GM18511 (cell line): ENCODE measurements around the gene MAG.
"Not testable (repeated sequence)": the region's sequence is repeated elsewhere in the genome, so short reads cannot be mapped to it uniquely, and the experiment has no call there.

Experiments used
- ATAC-seq: cut with Tn5 transposase; IDR thresholded peaks from one replicate; pipeline ENCODE4 v1.9.1; 2021; ENCODE audit warnings: mild to moderate bottlenecking, moderate library complexity; ENCODE audit not compliant: unreplicated experiment

The MAG gene

DNA sequence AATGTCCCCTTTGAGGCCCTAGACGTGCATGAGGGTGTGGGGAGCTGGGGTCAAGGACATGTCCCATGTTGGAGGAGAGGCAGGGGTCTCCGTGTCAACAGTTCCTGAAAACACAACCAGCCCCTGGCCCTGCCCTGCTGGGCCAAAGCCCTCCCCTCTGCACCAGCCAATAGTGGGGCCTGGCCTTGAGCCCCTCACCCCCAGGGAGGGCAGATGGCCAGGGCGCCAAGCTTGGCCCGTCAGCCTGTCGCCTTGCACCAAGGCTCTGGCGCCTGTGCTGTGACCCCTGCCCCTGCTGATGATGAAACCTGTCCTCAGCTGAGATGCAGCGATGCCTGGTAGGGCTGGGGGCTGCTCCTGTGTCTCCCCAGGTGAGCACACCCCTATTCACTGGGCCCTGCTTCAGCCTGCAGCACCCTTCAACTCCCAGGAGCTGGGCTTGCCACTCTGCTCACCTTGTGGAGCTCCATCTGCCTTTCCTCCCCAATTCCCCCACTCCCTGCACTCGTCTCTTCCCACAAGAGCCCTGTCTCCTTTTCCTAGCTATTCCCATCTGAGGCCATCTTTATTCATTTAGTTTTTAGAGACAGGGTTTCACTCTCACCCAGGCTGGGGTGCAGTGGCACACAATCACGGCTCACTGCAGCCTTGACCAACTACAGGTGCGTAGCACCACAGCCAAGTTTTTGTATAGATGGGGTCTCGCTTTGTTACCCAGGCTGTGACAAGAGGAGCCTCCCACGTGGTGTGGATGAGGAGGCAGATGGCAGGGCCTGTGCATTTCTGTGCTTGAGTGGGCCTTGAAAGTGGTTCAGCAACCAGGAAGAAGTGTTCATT, 11.8 kb upstream of the MAG start:
- no peak for ATAC-seq

DNA sequence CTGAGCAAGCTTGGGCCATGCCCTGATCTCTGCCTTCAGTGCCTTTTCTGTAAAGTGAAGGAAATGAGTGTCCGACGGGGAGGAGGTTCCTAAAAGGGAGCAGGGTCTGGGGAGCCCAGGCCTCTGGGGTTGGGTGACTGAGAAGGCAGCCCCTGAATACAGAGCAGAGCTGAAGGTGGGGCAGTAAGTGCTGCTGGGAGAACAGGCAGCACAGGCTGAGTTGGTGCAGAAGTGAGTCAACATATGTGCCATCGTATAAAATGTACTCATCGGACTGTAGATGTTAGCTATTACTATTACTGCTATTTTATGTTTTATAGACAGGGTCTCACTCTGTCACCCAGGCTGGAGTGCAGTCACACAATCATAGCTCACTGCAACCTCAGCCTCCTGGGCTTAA, 10.7 kb upstream of the MAG start:
- no peak for ATAC-seq

DNA sequence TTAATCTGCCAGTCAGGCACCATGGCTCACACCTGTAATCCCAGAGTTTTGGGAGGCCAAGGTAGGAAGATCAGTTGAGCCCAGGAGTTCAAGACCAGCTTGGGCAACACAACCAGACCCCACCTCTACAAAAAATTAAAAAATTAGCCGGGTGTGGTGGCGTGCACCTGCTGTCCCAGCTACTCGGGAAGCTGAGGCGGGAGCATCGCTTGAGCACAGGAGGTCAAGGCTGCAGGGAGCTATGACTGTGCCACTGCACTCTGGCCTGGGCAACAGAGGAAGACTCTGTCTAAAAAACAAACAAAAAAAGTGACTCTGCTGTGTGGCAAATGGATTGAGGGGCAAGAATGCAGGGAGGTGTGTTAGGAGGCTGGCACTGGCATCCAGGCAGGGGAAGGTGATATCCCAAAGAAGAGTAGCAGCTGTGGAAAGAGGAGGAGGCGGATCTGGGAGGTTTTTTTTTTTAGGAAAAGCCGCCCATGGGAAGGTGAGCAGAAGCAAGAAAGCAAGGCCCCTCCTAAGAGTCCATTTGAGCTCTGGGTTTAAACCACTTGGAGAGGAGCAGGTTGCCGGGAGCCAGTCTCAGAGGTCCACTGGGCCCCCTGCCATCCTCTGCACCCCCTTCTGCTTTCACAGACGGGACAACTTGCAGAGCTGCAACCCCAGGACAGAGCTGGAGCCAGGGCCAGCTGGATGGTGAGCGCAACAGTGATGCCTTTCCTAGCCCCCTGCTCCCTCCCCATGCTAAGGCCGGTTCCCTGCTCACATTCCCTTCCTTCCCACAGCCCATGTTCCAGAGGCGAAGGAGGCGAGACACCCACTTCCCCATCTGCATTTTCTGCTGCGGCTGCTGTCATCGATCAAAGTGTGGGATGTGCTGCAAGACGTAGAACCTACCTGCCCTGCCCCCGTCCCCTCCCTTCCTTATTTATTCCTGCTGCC, 7.5 kb upstream of the MAG start:
- ATAC-seq, result no peak

DNA sequence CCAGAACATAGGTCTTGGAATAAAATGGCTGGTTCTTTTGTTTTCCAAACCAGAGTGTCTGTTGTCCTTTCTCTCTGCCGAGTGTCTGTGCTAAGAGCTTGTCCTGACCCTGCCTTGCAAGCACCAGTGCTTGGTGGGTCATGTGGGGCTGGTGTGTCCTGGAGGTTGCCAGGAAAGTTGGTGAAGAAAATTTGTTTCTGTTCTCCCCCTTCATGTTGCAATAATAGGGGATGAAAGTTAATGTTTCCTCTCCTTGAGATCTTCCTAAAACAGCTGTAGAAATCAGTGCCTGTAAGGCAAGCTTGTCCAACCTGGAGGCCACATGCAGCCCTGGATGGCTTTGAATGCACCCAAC, 6.9 kb upstream of the MAG start:
- ATAC-seq, result no peak

DNA sequence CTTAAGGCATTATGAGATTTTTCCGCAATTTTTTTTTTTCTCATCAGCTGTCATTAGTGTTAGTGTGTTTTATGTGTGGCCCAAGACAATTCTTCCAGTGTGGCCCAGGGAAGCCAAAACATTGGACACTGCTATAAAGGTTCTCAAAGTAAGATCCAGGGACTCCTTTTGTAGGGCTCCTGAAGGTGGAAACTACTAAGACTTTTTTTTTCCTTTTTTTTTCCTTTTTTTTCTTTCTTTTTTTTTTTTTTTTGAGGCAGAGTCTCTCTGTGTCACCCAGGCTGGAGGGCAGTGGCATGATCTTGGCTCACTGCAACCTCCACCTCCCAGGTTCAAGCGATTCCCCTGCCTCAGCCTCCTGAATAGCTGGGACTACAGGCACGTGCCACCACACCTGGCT, 6.5 kb upstream of the MAG start:
- ATAC-seq, result not testable (repeated sequence)

DNA sequence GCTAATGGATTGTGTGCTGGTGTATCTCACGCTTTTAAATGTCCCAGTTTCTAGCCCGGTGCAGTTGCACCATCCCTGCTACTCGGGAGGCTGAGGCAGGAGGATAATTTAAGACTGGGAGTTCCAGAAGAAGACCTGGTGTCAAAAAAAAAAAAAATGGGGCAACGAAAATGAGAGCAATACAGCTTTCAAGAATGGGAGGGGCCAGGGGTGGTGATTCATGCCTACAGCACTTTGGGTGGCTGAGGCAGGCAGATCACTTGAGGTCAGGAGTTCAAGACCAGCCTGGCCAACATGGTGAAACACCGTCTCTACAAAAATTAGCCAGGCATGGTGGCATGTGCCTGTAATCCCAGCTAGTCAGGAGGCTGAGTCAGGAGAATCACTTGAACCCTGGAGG, 5.9 kb upstream of the MAG start:
- not testable (repeated sequence) for ATAC-seq

DNA sequence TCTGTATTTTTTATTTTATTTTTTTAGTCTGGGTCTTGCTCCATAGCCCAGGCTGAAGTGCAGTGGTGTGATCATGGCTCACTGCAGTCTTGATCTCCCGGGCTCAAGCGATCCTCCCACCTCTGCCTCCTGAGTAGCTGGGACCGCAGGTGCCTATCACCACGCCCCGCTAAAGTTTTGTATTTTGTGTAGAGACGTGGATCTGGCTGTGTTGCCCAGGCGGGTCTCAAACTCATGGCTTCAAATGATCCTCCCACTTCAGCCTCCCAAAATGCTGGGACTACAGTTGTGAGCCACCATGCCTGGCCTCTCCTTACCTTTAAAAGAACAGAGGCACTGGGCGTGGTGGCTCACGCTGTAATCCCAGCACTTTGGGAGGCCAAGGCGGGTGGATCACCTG, 4.2 kb upstream of the MAG start:
- no peak for ATAC-seq

DNA sequence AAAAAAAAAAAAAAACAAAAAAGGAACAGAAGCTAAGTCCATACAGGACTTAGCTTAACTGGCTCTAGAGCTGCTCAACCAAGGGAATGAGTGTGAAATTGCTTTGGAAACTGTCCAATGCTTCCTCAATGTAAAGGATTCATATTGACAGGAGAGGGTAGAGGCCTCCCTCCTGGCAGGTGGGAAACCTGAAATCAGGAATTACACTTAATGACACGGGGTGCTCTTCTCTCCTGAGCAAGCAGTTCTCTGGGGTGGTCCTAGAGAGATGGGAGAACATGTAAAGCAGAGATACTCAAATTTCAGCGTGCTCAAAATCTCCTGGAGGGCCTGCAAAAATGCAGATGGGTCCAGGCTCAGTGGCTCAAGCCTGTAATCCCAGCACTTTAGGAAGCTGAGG, 3.6 kb upstream of the MAG start:
- no peak for ATAC-seq

DNA sequence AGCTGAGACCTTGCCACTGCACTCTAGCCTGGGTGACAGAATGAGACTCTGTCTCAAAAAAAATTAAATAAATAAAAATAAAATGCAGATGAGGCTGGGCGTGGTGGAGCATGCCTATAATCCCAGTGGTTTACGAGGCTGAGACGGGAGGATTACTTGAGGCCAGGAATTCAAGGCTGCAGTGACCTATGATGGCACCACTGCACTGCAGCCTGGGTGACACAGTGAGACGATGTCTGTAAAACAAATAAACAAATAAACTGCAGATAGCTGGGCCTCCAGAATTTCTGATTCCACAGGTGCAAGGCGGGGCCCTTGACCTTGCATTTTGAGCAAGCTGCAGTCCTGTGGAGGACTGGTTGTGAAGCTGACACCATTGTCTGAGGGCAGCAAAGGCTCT, 3.1 kb upstream of the MAG start:
- no peak for ATAC-seq

DNA sequence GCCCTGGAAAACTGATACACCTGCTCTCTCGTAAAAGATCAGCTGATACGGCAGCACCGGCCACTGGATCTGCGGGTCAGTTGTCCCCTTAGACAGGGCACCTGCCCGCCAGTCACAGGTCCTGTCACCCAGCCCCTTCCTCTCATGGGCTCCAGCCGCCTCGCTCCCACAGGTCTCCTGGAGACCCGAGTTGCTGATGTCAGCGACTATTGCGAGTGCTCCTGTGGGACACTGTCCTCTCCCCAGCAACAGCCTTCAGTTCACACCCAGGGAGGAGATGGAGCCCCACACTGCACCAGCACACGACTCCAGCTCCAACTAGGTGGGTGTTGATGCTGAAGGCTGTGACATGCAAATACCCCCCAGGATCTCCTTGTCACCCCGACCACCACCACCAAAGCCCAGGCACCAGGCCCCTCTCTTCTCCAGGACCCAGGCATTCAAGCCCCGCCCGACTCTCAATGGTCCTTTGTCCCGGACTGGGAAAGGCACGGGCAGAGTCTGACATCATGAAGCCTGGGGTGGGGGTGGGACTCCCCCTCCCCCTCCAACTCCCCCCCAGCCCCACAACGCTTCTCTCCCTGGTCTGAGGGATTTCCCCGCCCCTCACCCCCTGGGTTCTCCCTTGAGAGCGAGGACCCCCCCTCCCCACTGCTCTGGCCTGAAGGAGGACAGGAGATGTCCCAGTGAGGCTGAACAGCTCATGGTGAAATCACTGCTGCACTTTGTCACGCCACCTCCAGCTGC, 1.4 kb upstream of the MAG start:
- no peak for ATAC-seq

DNA sequence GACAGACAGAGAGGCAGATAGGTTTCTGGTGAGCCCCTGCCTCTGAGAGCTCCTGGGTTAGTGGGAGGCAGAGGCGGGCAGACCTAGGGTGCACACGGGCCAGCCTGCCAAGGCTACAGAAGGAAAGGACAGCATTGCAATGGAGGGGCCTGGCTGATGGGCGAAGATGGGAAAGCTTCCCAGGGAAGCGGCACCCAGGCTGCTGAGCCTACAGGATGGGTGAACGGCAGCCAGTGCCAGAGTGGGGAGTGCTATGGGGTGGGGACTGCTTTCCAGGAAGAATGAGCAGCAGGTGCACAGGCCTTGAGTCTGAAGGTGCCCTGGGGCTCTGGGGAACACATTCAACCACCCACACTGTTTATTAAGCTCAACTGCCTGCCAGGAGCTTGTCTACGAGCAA, 702 bp upstream of the MAG start:
- ATAC-seq, result no peak

DNA sequence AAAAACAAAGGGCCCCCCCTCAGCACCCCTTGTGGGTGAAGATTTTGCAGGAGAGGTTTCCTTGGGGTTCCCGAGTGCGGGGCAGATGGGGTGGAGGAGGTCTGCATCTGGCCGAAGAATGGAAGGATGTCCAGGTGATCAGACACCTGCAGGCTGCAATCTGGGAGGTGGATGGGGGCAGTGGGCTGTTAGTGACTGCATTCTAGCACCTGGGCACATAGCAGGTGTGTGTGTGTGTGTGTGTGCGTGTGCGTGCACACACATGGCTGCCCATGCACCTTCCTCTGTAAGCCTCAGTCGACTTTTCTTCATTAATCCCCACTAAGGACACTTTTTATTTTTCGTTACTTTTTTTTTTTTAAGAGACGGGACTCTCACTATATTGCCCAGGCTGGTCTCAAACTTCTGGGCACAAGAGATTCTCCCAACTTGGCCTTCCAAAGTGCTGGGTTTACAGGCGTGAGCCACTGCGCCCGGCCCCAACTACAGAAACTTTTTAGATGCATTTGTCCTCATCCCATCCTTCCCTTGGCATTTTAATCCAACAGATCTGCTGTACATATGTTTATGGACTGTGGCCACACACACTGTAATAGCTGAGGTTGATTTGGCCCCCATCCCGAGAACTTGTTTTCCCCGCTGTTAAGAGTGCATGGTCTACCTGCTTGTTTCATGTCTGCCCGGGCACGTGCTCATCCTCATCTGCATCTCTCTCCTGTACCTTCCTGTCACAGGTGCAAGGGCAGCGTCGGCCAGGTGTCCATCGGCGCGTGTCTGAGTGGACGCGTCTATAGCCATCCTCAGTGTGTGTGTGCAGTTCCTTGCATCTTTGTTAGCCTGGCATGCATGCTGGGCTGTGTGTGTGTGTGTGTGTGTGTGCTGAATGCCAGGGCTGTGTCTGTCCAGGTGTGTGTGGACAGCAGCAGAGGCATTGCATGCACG, 731 bp downstream of the MAG start:
- ATAC-seq, result no peak

DNA sequence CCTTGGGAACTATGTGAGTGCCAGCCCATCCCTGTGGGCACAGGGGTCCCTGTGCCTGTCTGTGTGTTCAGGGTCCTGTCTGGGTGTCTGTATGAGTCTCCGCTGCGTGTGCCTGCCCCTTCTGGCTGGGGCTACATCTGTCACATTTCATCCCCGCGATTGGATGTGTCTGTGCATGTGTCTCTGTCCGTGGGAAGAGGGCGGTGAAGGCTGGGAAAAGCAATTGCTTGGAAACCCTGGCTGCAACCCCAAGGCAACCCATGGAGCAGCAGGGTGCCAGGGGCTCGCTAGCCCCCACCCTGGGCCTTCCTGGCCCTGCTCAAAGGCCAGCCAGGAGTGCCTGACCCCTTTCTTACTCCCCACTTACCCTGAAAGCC, 1.4 kb downstream of the MAG start:
- no peak for ATAC-seq

DNA sequence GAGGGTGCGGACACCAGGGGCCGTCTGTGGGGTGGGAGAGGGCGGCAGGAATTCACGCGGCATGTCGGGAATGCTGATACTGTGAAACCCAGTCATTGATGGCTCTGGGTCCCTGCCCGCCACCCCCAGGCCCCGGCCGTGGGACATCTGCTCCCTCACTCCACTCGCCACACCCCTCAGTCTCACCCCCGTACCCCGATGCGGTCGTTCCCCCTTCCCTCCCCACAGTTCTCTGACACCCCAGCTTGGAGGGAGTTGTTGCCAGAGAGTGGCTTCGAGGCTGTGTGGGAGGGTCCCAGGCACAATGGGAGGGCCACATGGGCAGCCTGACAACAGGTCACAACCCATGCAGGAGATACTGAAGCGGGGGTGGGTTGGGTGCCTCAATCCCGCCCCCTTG, 1.8 kb downstream of the MAG start:
- ATAC-seq, result no peak

DNA sequence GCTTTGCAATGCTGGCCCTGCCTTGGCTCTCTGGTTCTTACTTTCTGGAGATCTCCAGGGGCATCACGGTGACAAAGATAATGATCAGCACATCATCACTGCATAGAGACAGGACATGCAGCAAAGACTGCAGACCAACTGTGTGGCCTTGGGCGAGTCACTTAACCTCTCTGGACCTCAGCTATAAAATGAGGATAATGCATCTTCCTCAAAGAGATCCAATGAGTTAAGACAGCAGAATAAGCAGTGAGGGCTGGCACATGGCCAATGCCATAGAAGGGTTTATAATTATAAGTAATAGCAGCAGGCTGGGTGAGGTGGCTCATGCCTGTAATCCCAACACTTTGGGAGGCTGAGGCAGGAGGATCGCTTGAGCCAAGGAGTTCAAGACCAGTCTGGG, 2.4 kb downstream of the MAG start:
- ATAC-seq, result no peak

DNA sequence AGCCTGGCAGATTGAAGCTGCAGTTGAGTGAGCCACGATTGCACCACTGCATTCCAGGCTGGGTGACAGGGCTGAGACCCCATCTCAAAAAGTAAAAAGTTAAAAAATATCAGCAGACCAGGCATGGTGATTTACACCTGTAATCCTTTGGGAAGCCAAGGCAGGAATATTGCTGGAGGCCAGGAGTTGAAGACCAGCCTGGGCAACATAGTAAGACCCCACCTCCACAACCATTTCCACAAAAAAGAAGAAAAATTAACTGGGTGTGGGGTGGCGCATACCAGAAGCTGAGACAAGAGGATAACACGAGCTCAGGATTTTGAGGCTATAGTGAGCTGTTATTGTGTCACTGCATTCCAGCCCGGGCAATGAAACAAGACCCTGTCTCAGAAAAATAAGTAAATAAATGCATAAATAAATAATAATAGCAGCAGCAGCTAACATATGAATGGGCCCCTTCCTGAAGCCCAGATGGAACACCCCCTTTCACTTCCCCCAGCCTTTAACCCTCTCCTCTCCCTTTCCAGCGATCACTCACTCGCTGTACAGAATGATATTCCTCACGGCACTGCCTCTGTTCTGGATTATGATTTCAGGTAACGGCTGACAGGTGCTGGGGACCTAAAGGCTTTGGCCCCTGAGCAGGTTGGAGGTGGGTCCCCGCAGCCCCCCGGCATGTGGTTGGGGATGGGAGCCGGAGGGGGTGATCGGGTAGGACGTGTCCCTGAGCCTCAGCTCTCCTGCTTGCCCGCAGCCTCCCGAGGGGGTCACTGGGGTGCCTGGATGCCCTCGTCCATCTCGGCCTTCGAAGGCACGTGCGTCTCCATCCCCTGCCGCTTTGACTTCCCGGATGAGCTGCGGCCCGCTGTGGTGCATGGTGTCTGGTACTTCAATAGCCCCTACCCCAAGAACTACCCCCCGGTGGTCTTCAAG, 3.2 kb downstream of the MAG start:
- ATAC-seq, result no peak

DNA sequence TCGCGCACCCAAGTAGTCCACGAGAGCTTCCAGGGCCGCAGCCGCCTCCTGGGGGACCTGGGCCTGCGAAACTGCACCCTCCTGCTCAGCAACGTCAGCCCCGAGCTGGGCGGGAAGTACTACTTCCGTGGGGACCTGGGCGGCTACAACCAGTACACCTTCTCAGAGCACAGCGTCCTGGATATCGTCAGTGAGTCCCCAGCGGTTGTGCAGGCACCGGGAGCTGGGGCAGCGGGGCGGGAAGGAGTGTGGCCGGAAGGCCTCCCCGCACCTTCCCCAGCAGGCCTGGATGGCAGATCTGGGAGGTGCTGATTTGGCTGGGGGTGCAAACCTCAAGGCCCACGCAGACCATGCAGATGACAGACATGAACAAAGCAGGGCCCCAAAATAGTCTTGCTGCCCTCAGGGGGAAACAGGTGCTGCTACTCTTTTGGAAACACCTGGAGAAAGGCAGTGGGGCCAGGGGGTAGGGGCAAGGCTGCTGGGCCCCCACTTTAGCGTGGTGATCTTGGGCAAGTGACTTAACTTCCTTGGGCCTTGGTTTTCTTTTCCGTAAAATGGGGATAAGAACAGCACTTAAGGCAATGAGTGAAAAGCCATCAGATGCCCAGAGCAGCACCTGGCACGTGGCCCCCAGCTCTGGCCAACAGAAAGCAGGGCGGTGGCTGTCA, 4.0 kb downstream of the MAG start:
- ATAC-seq, result no peak

DNA sequence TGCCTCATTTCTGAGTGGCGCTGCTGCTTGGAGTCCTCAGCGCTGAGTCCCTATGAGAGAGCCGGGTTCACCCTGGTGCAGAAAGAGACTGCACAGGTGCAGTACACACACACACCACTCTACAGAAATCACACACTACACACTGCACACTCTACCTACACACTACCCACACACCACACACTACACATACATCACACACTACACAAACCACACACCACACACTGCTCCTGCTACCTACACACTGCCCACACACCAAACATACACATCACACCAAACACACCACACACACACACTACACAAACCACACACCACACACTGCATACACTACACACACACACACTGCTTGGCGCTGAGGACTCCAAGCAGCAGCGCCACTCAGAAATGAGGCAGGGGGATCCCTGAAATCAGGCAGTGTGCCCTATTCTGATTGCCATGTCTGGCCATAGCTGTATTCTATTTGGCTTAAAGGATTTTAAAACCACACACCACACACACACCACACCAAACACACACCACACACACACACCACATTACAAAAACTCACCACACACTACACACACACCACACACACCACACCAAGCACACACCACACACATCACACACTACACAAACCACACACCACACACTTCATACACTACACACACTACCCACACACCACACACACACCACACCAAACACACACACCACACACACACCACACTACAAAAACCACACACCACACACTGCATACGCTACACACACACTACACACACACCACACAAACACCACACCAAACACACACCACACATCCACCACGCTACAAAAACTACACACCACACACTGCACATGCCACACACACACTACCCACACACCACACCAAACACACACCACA, 4.9 kb downstream of the MAG start:
- no peak for ATAC-seq
